Measurements from ENCODE around the gene LAMB4. TPM values are rescaled to one million over a fixed set of nuclear protein-coding genes. Genes with fewer than 3 reads are reported as not detected.

The LAMB4 gene
- total RNA-seq, 1 donor from 2014 or later, result 0.47 TPM

GRCh38 chr7:108114117-108114841 lies 15.9 kb downstream of the LAMB4 start:
- DNase-seq (ENCODE audit: extremely low read depth, low read depth, low spot score), result no peak

- DNase-seq (ENCODE audit: extremely low read depth, low read depth, low spot score), result no peak
Measured at GRCh38 chr7:108112683-108113082, 17.5 kb downstream of the LAMB4 start.

GRCh38 chr7:108109221-108109908 lies 20.8 kb downstream of the LAMB4 start:
- no peak for DNase-seq (ENCODE audit: extremely low read depth, low read depth, low spot score)

GRCh38 chr7:108108131-108108530 lies 22.0 kb downstream of the LAMB4 start:
- no peak for DNase-seq (ENCODE audit: extremely low read depth, low read depth, low spot score)

GRCh38 chr7:108104324-108104723 lies 25.8 kb downstream of the LAMB4 start:
- no peak for DNase-seq (ENCODE audit: extremely low read depth, low read depth, low spot score)

- DNase-seq (ENCODE audit: extremely low read depth, low read depth, low spot score), result no peak
Measured at GRCh38 chr7:108103558-108104298, 26.4 kb downstream of the LAMB4 start.

GRCh38 chr7:108102671-108103312 lies 27.4 kb downstream of the LAMB4 start:
- DNase-seq (ENCODE audit: extremely low read depth, low read depth, low spot score), result no peak

GRCh38 chr7:108101759-108102158 lies 28.4 kb downstream of the LAMB4 start:
- no peak for DNase-seq (ENCODE audit: extremely low read depth, low read depth, low spot score)

GRCh38 chr7:108099713-108100112 lies 30.4 kb downstream of the LAMB4 start:
- no peak for DNase-seq (ENCODE audit: extremely low read depth, low read depth, low spot score)

GRCh38 chr7:108097703-108098102 lies 32.5 kb downstream of the LAMB4 start:
- no peak for DNase-seq (ENCODE audit: extremely low read depth, low read depth, low spot score)

- no peak for DNase-seq (ENCODE audit: extremely low read depth, low read depth, low spot score)
Measured at GRCh38 chr7:108096996-108097395, 33.2 kb downstream of the LAMB4 start.

GRCh38 chr7:108094933-108095710 lies 35.0 kb downstream of the LAMB4 start:
- DNase-seq (ENCODE audit: extremely low read depth, low read depth, low spot score), result peak; percentile 58

- DNase-seq (ENCODE audit: extremely low read depth, low read depth, low spot score), result no peak
Measured at GRCh38 chr7:108094346-108094745, 35.8 kb downstream of the LAMB4 start.

- DNase-seq (ENCODE audit: extremely low read depth, low read depth, low spot score), result no peak
Measured at GRCh38 chr7:108093851-108094331, 36.3 kb downstream of the LAMB4 start.

- DNase-seq (ENCODE audit: extremely low read depth, low read depth, low spot score), result no peak
Measured at GRCh38 chr7:108093341-108093740, 36.8 kb downstream of the LAMB4 start.

GRCh38 chr7:108091461-108091831 lies 38.7 kb downstream of the LAMB4 start:
- DNase-seq (ENCODE audit: extremely low read depth, low read depth, low spot score), result no peak

- no peak for DNase-seq (ENCODE audit: extremely low read depth, low read depth, low spot score)
Measured at GRCh38 chr7:108090791-108091460, 39.2 kb downstream of the LAMB4 start.

GRCh38 chr7:108089381-108089780 lies 40.8 kb downstream of the LAMB4 start:
- DNase-seq (ENCODE audit: extremely low read depth, low read depth, low spot score), result no peak

- no peak for DNase-seq (ENCODE audit: extremely low read depth, low read depth, low spot score)
Measured at GRCh38 chr7:108088729-108089128, 41.4 kb downstream of the LAMB4 start.

- DNase-seq (ENCODE audit: extremely low read depth, low read depth, low spot score), result no peak
Measured at GRCh38 chr7:108087778-108088177, 42.4 kb downstream of the LAMB4 start.

Measured in glomerular endothelial cell (primary cell).